Central memory CD8-positive, alpha-beta T cell (primary cell): ENCODE results near the gene TRIM32.
A peak's percentile ranks its signal among the peaks of the same experiment; 100 is the strongest.

ENCODE experiments used
- ATAC-seq: fragments of 150-1000 bp; cut with Tn5 transposase; replicated peaks from 2 replicates; pipeline ENCODE4 v1.10.0; 2022; ENCODE audit warnings: mild to moderate bottlenecking, moderate FRiP score, moderate number of reproducible peaks; ENCODE audit not compliant: poor library complexity, severe bottlenecking; ENCODE audit errors: extremely low read depth
- DNase-seq, 2 donors: peaks; one replicate each; pipeline ENCODE4 v3.0.0; 2021; ENCODE audit warnings: low spot score in 2 of 2
- H3K27ac Mint-ChIP-seq: one replicate; pipeline ENCODE4 v1.8.0; 2022; ENCODE audit warnings: low read depth, mild to moderate bottlenecking, moderate library complexity, mixed read lengths
- H3K27me3 Mint-ChIP-seq: one replicate; pipeline ENCODE4 v1.8.0; 2022; ENCODE audit warnings: mixed read lengths
- H3K36me3 Mint-ChIP-seq: one replicate; pipeline ENCODE4 v1.8.0; 2022; ENCODE audit warnings: mild to moderate bottlenecking, moderate library complexity, mixed read lengths; ENCODE audit not compliant: insufficient read depth
- H3K4me1 Mint-ChIP-seq: one replicate; pipeline ENCODE4 v1.8.0; 2022; ENCODE audit warnings: mixed read lengths
- H3K4me3 Mint-ChIP-seq: one replicate; pipeline ENCODE4 v1.8.0; 2022; ENCODE audit warnings: mild to moderate bottlenecking, moderate library complexity, mixed read lengths
- H3K9me3 Mint-ChIP-seq: one replicate; pipeline ENCODE4 v1.8.0; 2022; ENCODE audit warnings: mixed read lengths

Gene TRIM32, protein sequence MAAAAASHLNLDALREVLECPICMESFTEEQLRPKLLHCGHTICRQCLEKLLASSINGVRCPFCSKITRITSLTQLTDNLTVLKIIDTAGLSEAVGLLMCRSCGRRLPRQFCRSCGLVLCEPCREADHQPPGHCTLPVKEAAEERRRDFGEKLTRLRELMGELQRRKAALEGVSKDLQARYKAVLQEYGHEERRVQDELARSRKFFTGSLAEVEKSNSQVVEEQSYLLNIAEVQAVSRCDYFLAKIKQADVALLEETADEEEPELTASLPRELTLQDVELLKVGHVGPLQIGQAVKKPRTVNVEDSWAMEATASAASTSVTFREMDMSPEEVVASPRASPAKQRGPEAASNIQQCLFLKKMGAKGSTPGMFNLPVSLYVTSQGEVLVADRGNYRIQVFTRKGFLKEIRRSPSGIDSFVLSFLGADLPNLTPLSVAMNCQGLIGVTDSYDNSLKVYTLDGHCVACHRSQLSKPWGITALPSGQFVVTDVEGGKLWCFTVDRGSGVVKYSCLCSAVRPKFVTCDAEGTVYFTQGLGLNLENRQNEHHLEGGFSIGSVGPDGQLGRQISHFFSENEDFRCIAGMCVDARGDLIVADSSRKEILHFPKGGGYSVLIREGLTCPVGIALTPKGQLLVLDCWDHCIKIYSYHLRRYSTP

DNA sequence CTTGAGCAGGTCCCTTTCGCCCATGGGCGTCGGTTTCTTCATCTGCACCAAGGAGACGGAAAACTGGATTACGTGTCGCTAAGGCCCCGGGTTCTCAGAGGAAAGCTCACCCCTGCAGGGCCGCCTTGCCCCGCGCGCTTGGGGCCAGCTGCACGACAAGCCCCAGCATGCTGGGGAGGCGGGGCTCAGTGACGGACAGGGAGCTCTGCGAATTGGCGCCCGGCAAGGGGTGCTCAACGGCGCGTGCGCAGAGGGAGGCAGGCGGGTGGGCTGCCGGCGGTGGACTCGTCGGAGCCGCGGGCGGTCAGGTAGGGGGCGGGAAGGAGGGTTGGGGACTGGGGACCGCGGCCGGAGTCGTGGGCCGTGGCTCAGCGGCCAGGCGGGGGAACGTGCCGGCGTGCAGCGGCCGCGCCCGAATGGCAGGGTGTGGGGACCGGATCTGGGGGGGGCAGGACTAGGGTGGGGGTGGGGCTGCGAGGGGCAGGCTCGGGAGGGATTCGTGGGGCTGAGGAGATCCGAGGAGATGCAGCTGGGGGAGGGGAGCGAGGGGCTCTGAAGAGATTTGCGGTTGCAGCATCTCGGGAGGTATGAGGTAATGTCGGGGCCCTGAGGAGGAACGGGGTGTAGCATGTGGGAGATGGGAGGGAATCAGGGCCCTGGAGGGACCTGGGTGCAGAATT, at the start of gene TRIM32:
Gene TRIM32 (plus strand): TSS at position 232 of the 680 bp plus-strand sequence. CDS start 10,438 bp downstream, outside the sequence.
- ATAC-seq (peak; percentile 96), DNase-seq (peak; percentile 87 to 93)
- Mint-ChIP-seq H3K4me1 (peaks cover 55% of the 10 kb centered on the region), H3K4me3 (peak within 1 kb of the TSS; percentile 77), H3K36me3 (peaks cover 7% of the 10 kb centered on the region), H3K9me3 (no peaks in the 10 kb centered on the region), H3K27ac (peak within 1 kb of the TSS; percentile 69), H3K27me3 (no peaks in the 10 kb centered on the region)

DNA sequence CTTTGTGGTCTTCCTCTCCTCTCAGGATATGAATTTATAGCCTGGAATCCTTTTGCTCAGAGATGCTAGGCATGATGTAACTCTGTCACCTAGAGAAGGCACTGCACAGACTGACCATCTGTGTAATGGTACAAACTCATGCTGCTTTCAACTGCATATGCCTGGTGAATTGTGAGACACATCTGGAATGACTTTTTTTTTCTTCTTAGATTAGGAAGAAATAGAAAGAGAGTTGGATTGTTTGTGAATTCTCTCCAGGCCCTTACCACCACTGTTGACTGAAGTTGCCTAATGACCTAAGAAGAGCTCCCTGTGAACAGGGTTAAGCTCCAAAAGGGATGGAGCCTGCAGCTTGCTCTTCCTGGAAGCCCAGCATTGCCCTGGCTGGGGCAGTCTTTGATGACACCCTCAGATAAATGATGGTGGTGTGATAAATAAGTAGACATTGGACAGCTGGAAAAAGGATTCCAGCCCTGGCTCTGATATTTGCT, 47.8 kb upstream of the TRIM32 start:
- H3K4me3 Mint-ChIP-seq, result no peak overlapping the region
- ATAC-seq, result no peak
- H3K27me3 Mint-ChIP-seq, result no peaks in the 10 kb centered on the region
- H3K9me3 Mint-ChIP-seq, result no peaks in the 10 kb centered on the region
- no peak for DNase-seq
- no peak overlapping the region for H3K27ac Mint-ChIP-seq
- H3K36me3 Mint-ChIP-seq, result no peaks in the 10 kb centered on the region
- H3K4me1 Mint-ChIP-seq, result no peaks in the 10 kb centered on the region

GRCh38 chr9:116641292-116642059, 45.6 kb upstream of the TRIM32 start:
- DNase-seq (no peak), ATAC-seq (no peak)
- Mint-ChIP-seq H3K27ac (no peak overlapping the region), H3K4me1 (no peaks in the 10 kb centered on the region), H3K36me3 (no peaks in the 10 kb centered on the region), H3K4me3 (no peak overlapping the region), H3K9me3 (no peaks in the 10 kb centered on the region), H3K27me3 (no peaks in the 10 kb centered on the region)

DNA sequence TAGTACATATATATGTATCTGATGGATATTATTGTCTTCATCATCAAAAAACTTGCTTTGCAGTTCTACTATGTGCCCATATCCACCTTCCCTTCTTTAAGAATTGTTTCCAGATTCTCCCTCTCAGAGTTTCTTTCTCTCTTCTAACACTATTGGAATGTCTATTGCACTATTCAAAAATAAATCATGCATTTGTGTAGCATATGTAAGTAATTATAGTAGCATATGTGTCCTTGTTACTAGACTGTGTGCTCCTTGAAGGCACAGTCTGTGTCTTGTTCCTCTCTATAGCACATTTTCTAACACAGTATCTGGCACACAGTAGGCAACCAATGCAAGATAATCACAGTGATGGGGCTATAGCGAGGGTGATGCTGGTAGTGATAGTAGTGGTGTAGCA, 43.4 kb upstream of the TRIM32 start:
- H3K27ac Mint-ChIP-seq, result no peak overlapping the region
- H3K4me1 Mint-ChIP-seq, result no peaks in the 10 kb centered on the region
- H3K4me3 Mint-ChIP-seq, result no peak overlapping the region
- no peaks in the 10 kb centered on the region for H3K9me3 Mint-ChIP-seq
- no peaks in the 10 kb centered on the region for H3K27me3 Mint-ChIP-seq
- ATAC-seq (no peak), DNase-seq (no peak)
- H3K36me3 Mint-ChIP-seq, result peaks cover 3% of the 10 kb centered on the region

- Mint-ChIP-seq H3K4me3 (no peak overlapping the region), H3K27ac (no peak overlapping the region), H3K27me3 (no peaks in the 10 kb centered on the region), H3K36me3 (peaks cover 3% of the 10 kb centered on the region), H3K9me3 (no peaks in the 10 kb centered on the region), H3K4me1 (no peaks in the 10 kb centered on the region)
- ATAC-seq, result no peak
- DNase-seq, result no peak
Measured at GRCh38 chr9:116644091-116644688, 42.9 kb upstream of the TRIM32 start.

- Mint-ChIP-seq H3K27ac (no peak overlapping the region), H3K27me3 (no peaks in the 10 kb centered on the region)
Measured at GRCh38 chr9:116646661-116647514, 40.2 kb upstream of the TRIM32 start.

GRCh38 chr9:116647515-116647809, 39.6 kb upstream of the TRIM32 start:
- H3K4me1 Mint-ChIP-seq, result no peaks in the 10 kb centered on the region
- H3K36me3 Mint-ChIP-seq, result peaks cover 3% of the 10 kb centered on the region

More at GRCh38 chr9:116646661-116647514, 40.2 kb upstream of the TRIM32 start:
- H3K4me1 Mint-ChIP-seq, result no peaks in the 10 kb centered on the region
- ATAC-seq, result no peak
- H3K4me3 Mint-ChIP-seq, result no peak overlapping the region
- no peaks in the 10 kb centered on the region for H3K9me3 Mint-ChIP-seq
- H3K36me3 Mint-ChIP-seq, result peaks cover 3% of the 10 kb centered on the region
- DNase-seq, result no peak

GRCh38 chr9:116653348-116654058, 33.6 kb upstream of the TRIM32 start:
- Mint-ChIP-seq H3K4me3 (no peak overlapping the region), H3K36me3 (peaks cover 2% of the 10 kb centered on the region), H3K4me1 (no peaks in the 10 kb centered on the region), H3K9me3 (no peaks in the 10 kb centered on the region), H3K27me3 (no peaks in the 10 kb centered on the region), H3K27ac (no peak overlapping the region)
- no peak for ATAC-seq
- no peak for DNase-seq

More at GRCh38 chr9:116647515-116647809, 39.6 kb upstream of the TRIM32 start:
- ATAC-seq (no peak), DNase-seq (no peak)
- no peak overlapping the region for H3K27ac Mint-ChIP-seq
- no peaks in the 10 kb centered on the region for H3K27me3 Mint-ChIP-seq
- no peaks in the 10 kb centered on the region for H3K9me3 Mint-ChIP-seq
- H3K4me3 Mint-ChIP-seq, result no peak overlapping the region

DNA sequence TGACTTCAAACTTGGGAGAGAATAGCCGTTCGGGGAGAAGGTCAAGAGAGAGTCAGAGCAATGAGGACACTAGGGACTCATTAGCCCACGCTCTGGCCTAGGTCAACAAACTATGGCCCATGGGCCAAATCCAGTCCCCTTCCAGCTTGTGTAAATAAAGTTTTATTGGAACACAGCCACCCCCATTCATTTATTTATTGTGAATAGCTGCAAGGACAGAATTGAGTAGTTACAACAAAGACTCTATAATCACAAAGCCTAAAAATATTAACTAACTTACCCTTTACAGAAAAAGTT, 33.1 kb upstream of the TRIM32 start:
- Mint-ChIP-seq H3K4me1 (no peaks in the 10 kb centered on the region), H3K4me3 (no peak overlapping the region), H3K27me3 (no peaks in the 10 kb centered on the region), H3K9me3 (no peaks in the 10 kb centered on the region), H3K36me3 (peaks cover 2% of the 10 kb centered on the region), H3K27ac (no peak overlapping the region)
- ATAC-seq (no peak), DNase-seq (no peak)

DNA sequence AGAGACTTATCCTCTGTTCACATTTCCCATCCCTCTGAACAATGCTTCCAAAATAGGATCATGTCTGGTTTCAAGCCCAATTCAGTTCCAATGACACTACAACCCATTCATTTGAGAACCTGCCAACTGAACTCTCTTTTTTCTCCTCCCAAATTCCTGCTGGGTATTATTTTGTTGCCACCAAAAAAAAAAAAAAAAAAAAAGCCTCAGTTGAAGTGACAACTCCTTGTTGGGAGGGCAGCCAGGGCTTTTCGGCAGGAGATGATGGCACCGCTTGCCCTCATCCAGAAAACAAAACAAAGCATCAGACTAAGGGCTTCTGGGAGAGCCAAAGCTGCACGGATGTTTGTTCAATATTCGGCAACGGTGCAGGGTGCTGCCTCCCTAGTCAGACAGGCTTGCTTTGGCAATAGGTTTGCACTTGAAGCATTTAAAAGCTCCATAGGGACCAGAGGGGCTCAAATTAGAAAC, 30.6 kb upstream of the TRIM32 start:
- ATAC-seq, result no peak
- Mint-ChIP-seq H3K36me3 (peaks cover 2% of the 10 kb centered on the region), H3K27ac (no peak overlapping the region), H3K4me3 (no peak overlapping the region), H3K9me3 (no peaks in the 10 kb centered on the region), H3K27me3 (no peaks in the 10 kb centered on the region), H3K4me1 (no peaks in the 10 kb centered on the region)
- DNase-seq, result no peak

DNA sequence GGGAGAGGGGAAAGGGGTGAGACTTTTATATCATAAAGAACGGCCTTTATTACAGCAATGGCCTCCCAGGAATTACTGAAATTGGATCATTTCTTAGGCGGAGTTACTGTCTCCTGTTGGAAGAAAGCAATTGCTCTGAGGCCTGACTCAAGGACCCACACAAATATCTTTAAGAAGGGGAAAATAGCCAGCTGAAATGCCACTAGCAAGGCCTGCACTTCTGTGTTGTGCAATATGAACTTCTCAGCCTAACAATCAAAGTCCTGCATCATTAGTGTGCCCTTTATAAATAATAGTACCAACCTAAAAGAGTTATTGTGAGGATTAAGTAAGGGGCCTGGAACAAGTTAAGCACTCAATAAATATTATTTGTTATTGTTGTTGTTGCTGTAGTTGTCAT, 30.1 kb upstream of the TRIM32 start:
- H3K4me1 Mint-ChIP-seq, result no peaks in the 10 kb centered on the region
- DNase-seq (no peak), ATAC-seq (no peak)
- no peaks in the 10 kb centered on the region for H3K27me3 Mint-ChIP-seq
- no peak overlapping the region for H3K27ac Mint-ChIP-seq
- no peak overlapping the region for H3K4me3 Mint-ChIP-seq
- H3K36me3 Mint-ChIP-seq, result peaks cover 2% of the 10 kb centered on the region
- H3K9me3 Mint-ChIP-seq, result no peaks in the 10 kb centered on the region
